K562 (cell line): ENCODE measurements around the gene MAPT. TPM values are rescaled to one million over a fixed set of nuclear protein-coding genes. Genes with fewer than 3 reads are reported as not detected.

ENCODE experiments used
- ATAC-seq: fragments of 200-7000 bp; cut with Tn5 transposase; 3 replicates; pipeline ENCODE4 v1.9.1; 2020; ENCODE audit warnings: moderate library complexity
- BruUV-seq: library from RNA; stranded (reverse); fragments of 400-500 nt; replicated peaks from 2 replicates; lab custom pipeline; 2021; lab: Mats Ljungman, UMichigan
- CTCF ChIA-PET: fragments of 300-600 bp; formaldehyde crosslinking; extraction: SDS; loops from one replicate; lab custom pipeline; 2021; ENCODE audit warnings: low intra/inter-chr PET ratio; lab: Yijun Ruan, JAX
- POLR2A ChIA-PET: fragments of 300-600, 350-650 bp; sonication (Branson Sonifier 250); formaldehyde crosslinking; extraction: SDS; loops from one replicate; lab custom pipeline; 2021; ENCODE audit warnings: antibody characterized with exemption, inconsistent platforms; lab: Yijun Ruan, JAX
- DNase-seq, 4 experiments: peaks; one replicate each; pipeline versions ENCODE4 v3.0.0 to v3.0.0-alpha.2; 2011 to 2018; ENCODE audit warnings: low spot score in 3 of 4, mixed read lengths in 3 of 4; ENCODE audit errors: extremely low read depth in 1 of 4
- FAIRE-seq: peaks from 2 replicates; lab custom pipeline; 2011; peaks lifted over from hg19 to GRCh38; lab: Jason Lieb, UNC
- H2AFZ ChIP-seq: 2 replicates; pipeline ENCODE4 v1.6.0; 2011; ENCODE audit warnings: low read depth, low read length, control low read depth, inconsistent platforms
- H3K27ac ChIP-seq: fragments of 200-600 bp; 3 replicates; pipeline ENCODE4 v1.8.0; 2011; ENCODE audit warnings: low read depth, mild to moderate bottlenecking, control low read depth, inconsistent platforms, low read length, moderate library complexity, mixed read lengths; ENCODE audit errors: extremely low read depth
- H3K27me3 ChIP-seq, 2 experiments: fragments of 300-600 bp in 1 of 2; 2 replicates in 1 of 2; 3 replicates in 1 of 2; pipeline versions ENCODE4 v1.6.0 to v1.8.0; 2011; ENCODE audit warnings: inconsistent platforms in 2 of 2, low read length in 2 of 2, mild to moderate bottlenecking in 1 of 2, mixed read lengths in 1 of 2, moderate library complexity in 1 of 2; ENCODE audit not compliant: control insufficient read depth in 2 of 2, insufficient read depth in 2 of 2
- H3K36me3 ChIP-seq: fragments of 300-600 bp; 3 replicates; pipeline ENCODE4 v1.8.0; 2011; ENCODE audit warnings: mild to moderate bottlenecking, low read length, inconsistent platforms; ENCODE audit not compliant: control insufficient read depth, insufficient read depth
- H3K4me1 ChIP-seq, 2 experiments: fragments of 200-600 bp in 1 of 2; replicated peaks in 1 of 2; 2 replicates in 1 of 2; 3 replicates in 1 of 2; pipeline versions ENCODE4 v1.5.1 to v1.8.0; 2011; ENCODE audit warnings: inconsistent platforms in 2 of 2, low read length in 2 of 2, mild to moderate bottlenecking in 1 of 2, mixed read lengths in 1 of 2, moderate library complexity in 1 of 2; ENCODE audit not compliant: control insufficient read depth in 2 of 2, insufficient read depth in 2 of 2
- H3K4me2 ChIP-seq: 2 replicates; pipeline ENCODE4 v1.6.1; 2011; ENCODE audit warnings: low read length, control low read depth, inconsistent platforms, mixed read lengths; ENCODE audit not compliant: insufficient read depth
- H3K4me3 ChIP-seq: fragments of 200-600 bp; sonication (generic), shearing (Covaris generic); 2 replicates; pipeline ENCODE4 v1.5.1; 2016; ENCODE audit warnings: control low read depth, inconsistent platforms
- H3K79me2 ChIP-seq: fragments of 200-600 bp; 3 replicates; pipeline ENCODE4 v1.8.0; 2011; ENCODE audit warnings: low read length, inconsistent platforms; ENCODE audit not compliant: control insufficient read depth, insufficient read depth
- H3K9ac ChIP-seq, 2 experiments: 2 replicates each; pipeline versions ENCODE4 v1.6.0 to v1.6.1; 2011; ENCODE audit warnings: low read depth in 2 of 2, low read length in 2 of 2, control low read depth in 1 of 2, inconsistent platforms in 1 of 2, mild to moderate bottlenecking in 1 of 2, mixed read lengths in 1 of 2; ENCODE audit not compliant: insufficient read depth in 1 of 2
- H3K9me1 ChIP-seq: one replicate; pipeline ENCODE4 v1.6.0; 2011; ENCODE audit warnings: inconsistent platforms, mild to moderate bottlenecking, low read length, moderate library complexity; ENCODE audit not compliant: control insufficient read depth, insufficient read depth
- H3K9me3 ChIP-seq: replicated peaks from 2 replicates; pipeline ENCODE4 v1.5.1; 2011; ENCODE audit warnings: low read depth, low read length, inconsistent platforms; ENCODE audit not compliant: control insufficient read depth, insufficient read depth
- H4K20me1 ChIP-seq: replicated peaks from 2 replicates; pipeline ENCODE4 v1.6.1; 2011; ENCODE audit warnings: low read length, inconsistent platforms, mixed read lengths; ENCODE audit not compliant: control insufficient read depth, insufficient read depth
- C11orf30 ChIP-seq: fragments of 450-650 bp; IDR thresholded peaks from 2 replicates; pipeline ENCODE4 v1.6.1; 2016; ENCODE audit warnings: low read depth, mild to moderate bottlenecking
- IFI16 ChIP-seq: fragments of 250-450 bp; sonication (Bioruptor Pico); IDR thresholded peaks from 2 replicates; pipeline ENCODE4 v2.1.2; 2022; ENCODE audit warnings: mild to moderate bottlenecking, inconsistent platforms
- JUN ChIP-seq, 2 experiments: sonication (generic) in 1 of 2; formaldehyde crosslinking in 1 of 2; IDR thresholded peaks; 2 replicates each; pipeline versions ENCODE4 v1.6.1 to v1.8.0; 2012 to 2022; ENCODE audit warnings: borderline replicate concordance in 2 of 2, mild to moderate bottlenecking in 2 of 2, improper control_type of control experiment in 1 of 2, low read depth in 1 of 2, low read length in 1 of 2, missing genetic modification reagents in 1 of 2
- JUND ChIP-seq, 2 experiments: IDR thresholded peaks; 2 replicates in 1 of 2; 3 replicates in 1 of 2; pipeline ENCODE4 v1.6.1; 2011; ENCODE audit warnings: borderline replicate concordance in 2 of 2, low read depth in 2 of 2, low read length in 2 of 2, improper control_type of control experiment in 1 of 2, missing biosample characterization in 1 of 2, missing genetic modification characterization in 1 of 2, missing genetic modification reagents in 1 of 2
- MAFG ChIP-seq: fragments of 450-650 bp; conservative IDR thresholded peaks from 2 replicates; pipeline ENCODE4 v1.6.1; 2016; ENCODE audit warnings: missing genetic modification characterization, missing compliant biosample characterization
- NFE2 ChIP-seq: IDR thresholded peaks from 2 replicates; pipeline ENCODE4 v1.6.1; 2014; ENCODE audit warnings: antibody characterized with exemption, low read depth
- OTX1 ChIP-seq: fragments of 450-650 bp; formaldehyde crosslinking; IDR thresholded peaks from 2 replicates; pipeline ENCODE4 v1.4.0; 2022; ENCODE audit warnings: mild to moderate bottlenecking
- POLR2A ChIP-seq: fragments of 450-650 bp; conservative IDR thresholded peaks from 2 replicates; pipeline ENCODE4 v1.6.1; 2016
- SP2 ChIP-seq: IDR thresholded peaks from 2 replicates; pipeline ENCODE4 v1.6.1; 2011; ENCODE audit warnings: mild to moderate bottlenecking, low read depth, low read length, moderate library complexity; ENCODE audit not compliant: poor library complexity, severe bottlenecking; ENCODE audit errors: extremely low read depth
- TFAM ChIP-seq: fragments of 250-450 bp; sonication (Bioruptor Pico); conservative IDR thresholded peaks from 2 replicates; pipeline ENCODE4 v1.5.0; 2021; ENCODE audit warnings: mild to moderate bottlenecking, moderate library complexity
- ZNF239 ChIP-seq: fragments of 250-450 bp; sonication (Bioruptor Pico); IDR thresholded peaks from 2 replicates; pipeline ENCODE4 v1.4.0; 2020; ENCODE audit warnings: mild to moderate bottlenecking
- ZNF263 ChIP-seq: sonication (generic); formaldehyde crosslinking; IDR thresholded peaks from 2 replicates; pipeline ENCODE4 v1.8.0; 2022; ENCODE audit warnings: mild to moderate bottlenecking, missing genetic modification reagents, borderline replicate concordance
- ZNF311 ChIP-seq: fragments of 250-450 bp; sonication (Bioruptor Pico); IDR thresholded peaks from 2 replicates; pipeline ENCODE4 v1.4.0; 2020; ENCODE audit warnings: mild to moderate bottlenecking, moderate library complexity
- ZNF316 ChIP-seq: fragments of 450-650 bp; IDR thresholded peaks from 2 replicates; pipeline ENCODE4 v1.6.1; 2016
- WGBS: fragments of 100-300 bp; shearing (Covaris generic); methylation state at CpG from one replicate; pipeline ENCODE4 v1.1.6; 2016; ENCODE audit warnings: low coverage, mixed read lengths; ENCODE audit not compliant: insufficient coverage; ENCODE audit errors: missing lambda C conversion rate; 5-methylcytosine and 5-hydroxymethylcytosine counted together
- in situ Hi-C: fragments of 300-500 bp; cut with MboI; formaldehyde crosslinking; loops from 4 replicates; pipeline ENCODE4 v1.15.0; 2018; ENCODE audit warnings: inconsistent platforms, mixed read lengths
- intact Hi-C: fragments of 100-400 bp; cut with micrococcal nuclease; formaldehyde crosslinking; loops from 2 replicates; pipeline ENCODE4 v1.14.2; 2022
- polyA plus RNA-seq, 8 experiments: library from polyadenylated mRNA; depleted of rRNA in 4 of 8; stranded (reverse) in 5 of 8; unstranded in 3 of 8; fragments of >200 nt; fragmentation: Nextera tagmentation in 2 of 8; fragmentation: Illumina TruSeq in 1 of 8; extraction: Ambion mirVana in 2 of 8; extraction: Trizol in 1 of 8; gene quantifications; 2 replicates each; pipeline versions ENCODE4 v1.2.1 to v1.2.3, GENCODE V29; 2011 to 2014; ENCODE audit warnings: inconsistent platforms in 1 of 8, missing spikeins in 1 of 8
- total RNA-seq, 7 experiments: library from RNA; depleted of rRNA in 6 of 7; stranded (reverse); fragments of >200 nt in 6 of 7; fragmentation: Illumina TruSeq in 2 of 7; extraction: Trizol in 2 of 7; gene quantifications; 2 replicates each; pipeline versions ENCODE4 v1.2.1 to v1.2.3, GENCODE V29; 2011 to 2021; ENCODE audit warnings: low replicate concordance in 1 of 7
- TF ChIP-seq, protein P1 (sequence below), 2 experiments: fragments of 450-650 bp in 1 of 2; sonication (generic) in 1 of 2; formaldehyde crosslinking in 1 of 2; IDR thresholded peaks in 1 of 2; conservative IDR thresholded peaks in 1 of 2; 2 replicates each; pipeline versions ENCODE4 v1.6.1 to v1.8.1; 2016 to 2023; ENCODE audit warnings: mild to moderate bottlenecking in 2 of 2, moderate library complexity in 2 of 2, inconsistent platforms in 1 of 2, missing genetic modification reagents in 1 of 2
- TF ChIP-seq, protein P2 (sequence below), 2 experiments: IDR thresholded peaks; 2 replicates each; pipeline ENCODE4 v1.6.1; 2011; ENCODE audit warnings: borderline replicate concordance in 1 of 2, control low read depth in 1 of 2, low read depth in 1 of 2, low read length in 1 of 2, mild to moderate bottlenecking in 1 of 2, mixed read lengths in 1 of 2, moderate library complexity in 1 of 2; ENCODE audit not compliant: insufficient read depth in 1 of 2, insufficient read length in 1 of 2, poor library complexity in 1 of 2, severe bottlenecking in 1 of 2; ENCODE audit errors: extremely low read depth in 1 of 2
- TF ChIP-seq, protein P3 (sequence below): fragments of 200-400 bp; formaldehyde crosslinking; IDR thresholded peaks from 2 replicates; pipeline ENCODE4 v1.6.1; 2017; ENCODE audit warnings: mild to moderate bottlenecking, low read depth, low read length, moderate library complexity

MAPT gene
- total and polyA plus RNA-seq, 9 of the 15 experiments (the other 6 are each of a cell fraction or from before 2014, with no cell fraction given), result 0.04 to 1.1 (median 0.36) TPM

DNA sequence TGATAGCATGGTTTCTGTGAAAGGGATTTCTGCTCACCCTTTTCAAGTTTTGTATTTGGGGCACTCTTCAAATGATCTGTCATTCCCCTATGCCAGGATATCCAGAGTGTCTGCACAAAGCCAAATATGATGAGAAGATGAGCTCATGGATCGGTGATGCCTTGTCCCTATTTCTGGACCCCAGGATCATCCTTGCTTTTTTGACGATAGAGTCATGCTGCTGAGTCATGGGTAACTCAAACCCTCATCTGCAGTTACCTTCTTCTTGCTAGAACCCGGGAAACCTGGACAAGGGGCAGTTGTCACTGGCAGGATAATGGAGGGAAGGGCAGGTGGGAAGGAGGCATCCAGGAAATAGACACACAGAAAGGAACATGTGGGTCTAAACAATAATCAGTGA lies 17.8 kb upstream of the MAPT start:
- FAIRE-seq, result no peak
- Histone ChIP-seq H3K27ac (no peak overlapping the region), H3K4me3 (no peak overlapping the region), H3K27me3 (peaks cover 21 to 46% of the 10 kb centered on the region in 2 experiments; a peak in 4 of 5 replicates), H3K9ac (no peak overlapping the region), H3K4me1 (no peaks in the 10 kb centered on the region; a peak in 1 of 5 replicates), H3K4me2 (no peak overlapping the region), H4K20me1 (no peaks in the 10 kb centered on the region), H2AFZ (no peak overlapping the region), H3K79me2 (no peaks in the 10 kb centered on the region), H3K9me3 (no peaks in the 10 kb centered on the region), H3K9me1 (no peaks in the 10 kb centered on the region), H3K36me3 (no peaks in the 10 kb centered on the region)
- no peak for ATAC-seq
- TF ChIP-seq, protein P1, sequence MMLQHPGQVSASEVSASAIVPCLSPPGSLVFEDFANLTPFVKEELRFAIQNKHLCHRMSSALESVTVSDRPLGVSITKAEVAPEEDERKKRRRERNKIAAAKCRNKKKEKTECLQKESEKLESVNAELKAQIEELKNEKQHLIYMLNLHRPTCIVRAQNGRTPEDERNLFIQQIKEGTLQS (IDR thresholded peaks at IDR 0.05), result peak; percentile 62; the same call in 1 of the 2 replicates
- TF ChIP-seq, protein P1 (CRISPR knock-in tag; conservative IDR thresholded peaks at IDR 0.05), result no peak
- TF ChIP-seq IFI16 (CRISPR knock-in tag), result no peak
- TF ChIP-seq NFE2, result peak; percentile 60; the same call in 1 of the 2 replicates
- TF ChIP-seq POLR2A, result no peak
- TF ChIP-seq ZNF311 (CRISPR knock-in tag), result no peak
- TF ChIP-seq OTX1 (CRISPR knock-in tag), result no peak
- TF ChIP-seq ZNF239 (CRISPR knock-in tag), result no peak
- no peak for TF ChIP-seq JUND (IDR thresholded peaks at IDR 0.05; ENCODE audit: borderline replicate concordance, low read depth, low read length)
- TF ChIP-seq JUND (tag; IDR thresholded peaks at IDR 0.05; ENCODE audit: borderline replicate concordance, low read depth, low read length), result no peak
- TF ChIP-seq MAFG (tag), result peak; percentile 60; the same call in 1 of the 2 replicates
- TF ChIP-seq, protein P2, sequence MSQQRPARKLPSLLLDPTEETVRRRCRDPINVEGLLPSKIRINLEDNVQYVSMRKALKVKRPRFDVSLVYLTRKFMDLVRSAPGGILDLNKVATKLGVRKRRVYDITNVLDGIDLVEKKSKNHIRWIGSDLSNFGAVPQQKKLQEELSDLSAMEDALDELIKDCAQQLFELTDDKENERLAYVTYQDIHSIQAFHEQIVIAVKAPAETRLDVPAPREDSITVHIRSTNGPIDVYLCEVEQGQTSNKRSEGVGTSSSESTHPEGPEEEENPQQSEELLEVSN (IDR thresholded peaks at IDR 0.05; ENCODE audit: borderline replicate concordance in 1 of 2, extremely low read depth in 1 of 2, insufficient read depth in 1 of 2, insufficient read length in 1 of 2, low read depth in 1 of 2, low read length in 1 of 2, poor library complexity in 1 of 2, severe bottlenecking in 1 of 2), result no peak
- TF ChIP-seq SP2, result no peak
- peak; percentile 46 for TF ChIP-seq ZNF316
- peak; percentile 57 for TF ChIP-seq C11orf30
- 0 out of 2 replicates have a peak, but pooled peaks have one; percentile 17 for TF ChIP-seq JUN (IDR thresholded peaks at IDR 0.05; ENCODE audit: borderline replicate concordance, low read depth, low read length)
- TF ChIP-seq JUN (CRISPR knock-in tag; IDR thresholded peaks at IDR 0.05; ENCODE audit: borderline replicate concordance), result no peak
- TF ChIP-seq, protein P3, sequence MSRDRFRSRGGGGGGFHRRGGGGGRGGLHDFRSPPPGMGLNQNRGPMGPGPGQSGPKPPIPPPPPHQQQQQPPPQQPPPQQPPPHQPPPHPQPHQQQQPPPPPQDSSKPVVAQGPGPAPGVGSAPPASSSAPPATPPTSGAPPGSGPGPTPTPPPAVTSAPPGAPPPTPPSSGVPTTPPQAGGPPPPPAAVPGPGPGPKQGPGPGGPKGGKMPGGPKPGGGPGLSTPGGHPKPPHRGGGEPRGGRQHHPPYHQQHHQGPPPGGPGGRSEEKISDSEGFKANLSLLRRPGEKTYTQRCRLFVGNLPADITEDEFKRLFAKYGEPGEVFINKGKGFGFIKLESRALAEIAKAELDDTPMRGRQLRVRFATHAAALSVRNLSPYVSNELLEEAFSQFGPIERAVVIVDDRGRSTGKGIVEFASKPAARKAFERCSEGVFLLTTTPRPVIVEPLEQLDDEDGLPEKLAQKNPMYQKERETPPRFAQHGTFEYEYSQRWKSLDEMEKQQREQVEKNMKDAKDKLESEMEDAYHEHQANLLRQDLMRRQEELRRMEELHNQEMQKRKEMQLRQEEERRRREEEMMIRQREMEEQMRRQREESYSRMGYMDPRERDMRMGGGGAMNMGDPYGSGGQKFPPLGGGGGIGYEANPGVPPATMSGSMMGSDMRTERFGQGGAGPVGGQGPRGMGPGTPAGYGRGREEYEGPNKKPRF, result no peak
- TF ChIP-seq ZNF263 (CRISPR knock-in tag), result no peak
- no peak for TF ChIP-seq TFAM (CRISPR knock-in tag)
- ChIA-PET CTCF (no interaction called here), POLR2A (interaction anchor here (1.0 kb wide), 1 partner anchor 31 kb away, joined by 4 read pairs; no protein-coding TSS in a partner anchor)
- 0% methylated on average over 3 of the region's 3 CpGs for WGBS
- DNase-seq, result no peak
- intact Hi-C loops, result no loop called here
- BruUV-seq, result no TSS peak
- in situ Hi-C loops, result no loop called here
